Right atrium auricular region (tissue), 2 donors: ENCODE measurements around the gene TIMM22. TPM values are rescaled to one million over a fixed set of nuclear protein-coding genes. Genes with fewer than 3 reads are reported as not detected.

ENCODE experiments used
- DNase-seq: peaks from one replicate; pipeline ENCODE4 v3.0.0-alpha.2; 2019; ENCODE audit warnings: low spot score
- H3K27ac ChIP-seq, 2 donors: fragments of 200-600 bp; sonication (generic); 1 replicate in 1 of 2; 2 replicates in 1 of 2; pipeline ENCODE4 v1.5.1; 2016 to 2019
- H3K27me3 ChIP-seq, 2 donors: fragments of 200-600 bp; sonication (generic); one replicate each; pipeline versions ENCODE4 v1.5.1 to v1.6.0; 2017 to 2019
- H3K36me3 ChIP-seq: fragments of 200-600 bp; sonication (generic); one replicate; pipeline ENCODE4 v1.5.1; 2016
- H3K4me1 ChIP-seq, 2 donors: fragments of 200-600 bp; sonication (generic); one replicate each; pipeline versions ENCODE4 v1.5.1 to v1.6.0; 2017 to 2019
- H3K4me3 ChIP-seq, 2 donors: fragments of 200-600 bp; sonication (generic); 1 replicate in 1 of 2; 2 replicates in 1 of 2; pipeline ENCODE4 v1.5.1; 2017 to 2019; ENCODE audit warnings: mild to moderate bottlenecking in 1 of 2, moderate library complexity in 1 of 2
- H3K9me3 ChIP-seq, 2 donors: fragments of 200-600 bp; sonication (generic); one replicate each; pipeline ENCODE4 v1.5.1; 2019
- CTCF ChIP-seq, 2 donors: fragments of 200-600 bp; sonication (generic); IDR thresholded peaks; one replicate each; pipeline ENCODE4 v1.5.1; 2019; ENCODE audit warnings: antibody characterized with exemption in 2 of 2
- total RNA-seq, 2 donors: library from RNA; depleted of rRNA; stranded (reverse); fragments of >200 nt; gene quantifications; one replicate each; pipeline ENCODE4 v1.1.0, GENCODE V29; 2016

Gene TIMM22
- total RNA-seq, 2 donors from 2014 or later, result 14.8 to 15.4 TPM

- Histone ChIP-seq H3K27me3 (no peaks in the 10 kb centered on the region), H3K9me3 (no peaks in the 10 kb centered on the region), H3K36me3 (peaks cover 5% of the 10 kb centered on the region), H3K27ac (no peak overlapping the region), H3K4me1 (peaks cover 2 to 51% of the 10 kb centered on the region in 2 donors), H3K4me3 (no peak overlapping the region)
- TF ChIP-seq CTCF (IDR thresholded peaks at IDR 0.05), result no peak
- no peak for DNase-seq
Measured at GRCh38 chr17:1033503-1033902, 36.6 kb downstream of the TIMM22 start.

- no peak for TF ChIP-seq CTCF (IDR thresholded peaks at IDR 0.05)
- Histone ChIP-seq H3K27ac (no peak overlapping the region), H3K4me3 (no peak overlapping the region), H3K27me3 (no peaks in the 10 kb centered on the region), H3K9me3 (no peaks in the 10 kb centered on the region), H3K4me1 (peaks cover 2 to 51% of the 10 kb centered on the region in 2 donors), H3K36me3 (peaks cover 5% of the 10 kb centered on the region)
- no peak for DNase-seq
Measured at GRCh38 chr17:1034652-1035210, 37.8 kb downstream of the TIMM22 start.

- Histone ChIP-seq H3K36me3 (peaks cover 5% of the 10 kb centered on the region), H3K4me3 (no peak overlapping the region), H3K4me1 (peaks cover 2 to 51% of the 10 kb centered on the region in 2 donors), H3K9me3 (no peaks in the 10 kb centered on the region), H3K27ac (no peak overlapping the region), H3K27me3 (no peaks in the 10 kb centered on the region)
- no peak for DNase-seq
- no peak for TF ChIP-seq CTCF (IDR thresholded peaks at IDR 0.05)
Measured at GRCh38 chr17:1035546-1036170, 38.7 kb downstream of the TIMM22 start.

GRCh38 chr17:1036171-1036844, 39.4 kb downstream of the TIMM22 start:
- no peaks in the 10 kb centered on the region for H3K9me3 ChIP-seq
- DNase-seq, result no peak
- peaks cover 5% of the 10 kb centered on the region for H3K36me3 ChIP-seq
- H3K27ac ChIP-seq, result no peak overlapping the region
- peaks cover 2 to 51% of the 10 kb centered on the region in 2 donors for H3K4me1 ChIP-seq
- no peak for TF ChIP-seq CTCF (IDR thresholded peaks at IDR 0.05)
- H3K4me3 ChIP-seq, result no peak overlapping the region
- H3K27me3 ChIP-seq, result no peaks in the 10 kb centered on the region

GRCh38 chr17:1036845-1037237, 39.9 kb downstream of the TIMM22 start:
- no peaks in the 10 kb centered on the region for H3K9me3 ChIP-seq
- peaks cover 5% of the 10 kb centered on the region for H3K36me3 ChIP-seq
- H3K27ac ChIP-seq, result no peak overlapping the region
- TF ChIP-seq CTCF (IDR thresholded peaks at IDR 0.05), result no peak
- H3K4me1 ChIP-seq, result peaks cover 2 to 48% of the 10 kb centered on the region in 2 donors
- H3K27me3 ChIP-seq, result no peaks in the 10 kb centered on the region
- no peak overlapping the region for H3K4me3 ChIP-seq
- DNase-seq, result no peak
